Measurements from ENCODE around the gene MAN2C1.
"Not testable (repeated sequence)": the region's sequence is repeated elsewhere in the genome, so short reads cannot be mapped to it uniquely, and the experiment has no call there.

The MAN2C1 gene

GRCh38 chr15:75346796-75347221, 21.6 kb downstream of the MAN2C1 start, which contains the start of gene NEIL1:
Gene NEIL1, plus strand, starts transcription at chr15:75347039. Its CDS starts 1,867 bp downstream, at chr15:75348906.
- DNase-seq (ENCODE audit: low read depth): no peak

GRCh38 chr15:75343953-75344352, 24.5 kb downstream of the MAN2C1 start:
- not testable (repeated sequence) for DNase-seq (ENCODE audit: low read depth)

- no peak for DNase-seq (ENCODE audit: low read depth)
Measured at GRCh38 chr15:75342221-75342620, 26.2 kb downstream of the MAN2C1 start.

GRCh38 chr15:75339531-75340240, 28.7 kb downstream of the MAN2C1 start:
- no peak for DNase-seq (ENCODE audit: low read depth)

- no peak for DNase-seq (ENCODE audit: low read depth)
Measured at GRCh38 chr15:75338661-75339240, 29.7 kb downstream of the MAN2C1 start.

GRCh38 chr15:75335705-75336355, 32.6 kb downstream of the MAN2C1 start, which contains the start of gene COMMD4:
Gene COMMD4, plus strand, starts transcription at chr15:75336063. Its CDS starts 27 bp downstream, at chr15:75336090.
- DNase-seq (ENCODE audit: low read depth): peak; percentile 60

GRCh38 chr15:75335313-75335704, 33.1 kb downstream of the MAN2C1 start:
- no peak for DNase-seq (ENCODE audit: low read depth)

GRCh38 chr15:75333654-75334419, 34.6 kb downstream of the MAN2C1 start:
- not testable (repeated sequence) for DNase-seq (ENCODE audit: low read depth)

- not testable (repeated sequence) for DNase-seq (ENCODE audit: low read depth)
Measured at GRCh38 chr15:75332093-75332492, 36.3 kb downstream of the MAN2C1 start.

GRCh38 chr15:75329571-75329970, 38.8 kb downstream of the MAN2C1 start:
- DNase-seq (ENCODE audit: low read depth): no peak

GRCh38 chr15:75328493-75329314, 39.7 kb downstream of the MAN2C1 start:
- no peak for DNase-seq (ENCODE audit: low read depth)

- no peak for DNase-seq (ENCODE audit: low read depth)
Measured at GRCh38 chr15:75327491-75327890, 40.9 kb downstream of the MAN2C1 start.

- DNase-seq (ENCODE audit: low read depth): no peak
Measured at GRCh38 chr15:75327005-75327404, 41.4 kb downstream of the MAN2C1 start.

GRCh38 chr15:75325922-75326321, 42.5 kb downstream of the MAN2C1 start:
- no peak for DNase-seq (ENCODE audit: low read depth)

- DNase-seq (ENCODE audit: low read depth): no peak
Measured at GRCh38 chr15:75321711-75322110, 46.7 kb downstream of the MAN2C1 start.

- not testable (repeated sequence) for DNase-seq (ENCODE audit: low read depth)
Measured at GRCh38 chr15:75319231-75319897, 49.0 kb downstream of the MAN2C1 start.

- no peak for DNase-seq (ENCODE audit: low read depth)
Measured at GRCh38 chr15:75314552-75315290, 53.7 kb downstream of the MAN2C1 start.

GRCh38 chr15:75313116-75313845, 55.1 kb downstream of the MAN2C1 start:
- DNase-seq (ENCODE audit: low read depth): no peak

- not testable (repeated sequence) for DNase-seq (ENCODE audit: low read depth)
Measured at GRCh38 chr15:75312548-75312947, 55.9 kb downstream of the MAN2C1 start.

Data from stimulated activated CD8-positive, alpha-beta memory T cell treated with anti-CD3 and anti-CD28 coated beads, Interleukin-15, amount 100 ng/mL, for 24 hours (primary cell).